WI38 (cell line): Measurements from ENCODE around the gene GCK.

ENCODE experiments used
- H3K4me3 ChIP-seq: 2 replicates; pipeline ENCODE4 v1.5.1; 2011; ENCODE audit warnings: low read depth, mild to moderate bottlenecking, control low read depth, low read length
- TF ChIP-seq, protein P1 (sequence below): IDR thresholded peaks from 2 replicates; pipeline ENCODE4 v1.5.1; 2012; ENCODE audit warnings: low read depth, mild to moderate bottlenecking, control low read depth, low read length

GCK gene

DNA sequence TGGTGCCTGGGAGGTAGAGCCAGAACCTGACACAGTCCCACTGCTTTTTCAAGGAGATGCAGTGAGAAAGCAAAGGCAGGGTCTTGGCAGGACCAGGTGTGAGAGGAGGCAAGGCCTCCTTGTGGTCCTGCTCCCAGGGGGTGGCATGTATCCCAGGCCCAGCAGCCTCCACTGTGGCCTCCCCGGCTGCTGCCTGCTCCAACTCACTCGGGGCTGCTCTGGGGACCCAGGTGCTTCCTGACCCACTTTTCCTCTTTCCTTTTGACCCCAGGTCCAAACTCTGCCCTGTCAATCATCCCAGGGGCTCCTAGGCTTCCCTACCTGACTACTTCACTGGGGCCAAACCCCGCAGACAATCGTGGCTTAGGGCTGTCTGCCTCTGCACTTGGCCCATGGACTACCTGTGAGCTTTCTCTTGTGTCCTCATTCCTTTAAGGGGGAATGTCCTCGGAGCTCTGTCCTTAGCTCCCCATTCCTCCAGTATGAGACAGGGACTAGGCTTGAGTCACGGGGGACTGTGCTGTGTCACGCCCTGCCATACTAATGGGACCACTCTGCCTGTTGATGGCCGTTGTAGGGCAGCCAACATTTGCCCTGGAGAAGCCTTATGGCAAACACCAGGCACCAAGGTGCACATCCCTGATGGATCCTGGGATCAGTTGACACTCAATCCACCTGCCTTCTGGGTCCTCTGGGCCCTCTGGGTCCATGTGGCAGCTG lies 86.2 kb downstream of the GCK start:
- TF ChIP-seq, protein P1, sequence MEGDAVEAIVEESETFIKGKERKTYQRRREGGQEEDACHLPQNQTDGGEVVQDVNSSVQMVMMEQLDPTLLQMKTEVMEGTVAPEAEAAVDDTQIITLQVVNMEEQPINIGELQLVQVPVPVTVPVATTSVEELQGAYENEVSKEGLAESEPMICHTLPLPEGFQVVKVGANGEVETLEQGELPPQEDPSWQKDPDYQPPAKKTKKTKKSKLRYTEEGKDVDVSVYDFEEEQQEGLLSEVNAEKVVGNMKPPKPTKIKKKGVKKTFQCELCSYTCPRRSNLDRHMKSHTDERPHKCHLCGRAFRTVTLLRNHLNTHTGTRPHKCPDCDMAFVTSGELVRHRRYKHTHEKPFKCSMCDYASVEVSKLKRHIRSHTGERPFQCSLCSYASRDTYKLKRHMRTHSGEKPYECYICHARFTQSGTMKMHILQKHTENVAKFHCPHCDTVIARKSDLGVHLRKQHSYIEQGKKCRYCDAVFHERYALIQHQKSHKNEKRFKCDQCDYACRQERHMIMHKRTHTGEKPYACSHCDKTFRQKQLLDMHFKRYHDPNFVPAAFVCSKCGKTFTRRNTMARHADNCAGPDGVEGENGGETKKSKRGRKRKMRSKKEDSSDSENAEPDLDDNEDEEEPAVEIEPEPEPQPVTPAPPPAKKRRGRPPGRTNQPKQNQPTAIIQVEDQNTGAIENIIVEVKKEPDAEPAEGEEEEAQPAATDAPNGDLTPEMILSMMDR, result no peak
- H3K4me3 ChIP-seq, result no peak overlapping the region

DNA sequence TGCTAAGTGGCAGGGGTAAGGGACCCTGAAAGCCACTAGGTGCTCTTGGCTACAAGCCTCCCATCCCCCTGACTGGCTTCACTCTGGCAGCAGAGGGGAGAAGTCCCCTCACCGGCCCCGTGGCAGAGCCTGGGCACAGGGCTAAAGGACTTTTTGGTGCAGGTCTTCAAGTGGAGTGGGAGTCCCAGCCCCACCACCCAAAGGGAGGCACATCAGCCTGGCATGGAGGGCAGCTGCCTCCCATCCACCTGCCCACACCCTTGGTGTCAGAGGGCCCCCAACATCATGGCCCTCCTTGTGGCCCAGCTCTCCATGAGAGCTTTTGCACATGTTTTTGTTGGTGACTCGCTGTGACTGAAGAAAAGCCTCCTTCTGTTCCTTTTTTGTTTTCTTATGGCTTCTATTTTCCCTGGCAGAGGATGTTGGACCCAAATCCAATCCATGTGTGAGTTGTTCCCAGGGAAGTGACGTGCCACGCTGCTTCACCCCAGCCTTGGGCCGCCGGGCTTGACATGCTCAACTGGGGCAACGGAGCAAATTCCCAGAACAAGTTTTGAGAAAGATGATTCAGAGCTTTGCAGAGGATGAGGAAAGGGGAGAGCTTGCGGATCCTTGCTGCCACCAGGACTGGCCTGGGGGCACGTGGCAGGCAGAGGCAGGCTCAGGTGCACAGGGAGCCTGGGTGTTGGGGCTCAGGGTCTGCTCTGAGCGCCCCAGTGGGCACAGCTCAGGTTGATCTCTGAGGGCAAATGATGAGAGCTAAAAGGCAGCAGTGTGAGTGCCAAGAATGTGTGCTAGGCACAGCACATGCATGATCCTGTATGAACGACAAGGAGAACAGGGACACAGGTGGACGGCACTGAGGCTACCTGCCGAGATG lies 87.0 kb downstream of the GCK start:
- TF ChIP-seq, protein P1, result no peak
- H3K4me3 ChIP-seq, result no peak overlapping the region

DNA sequence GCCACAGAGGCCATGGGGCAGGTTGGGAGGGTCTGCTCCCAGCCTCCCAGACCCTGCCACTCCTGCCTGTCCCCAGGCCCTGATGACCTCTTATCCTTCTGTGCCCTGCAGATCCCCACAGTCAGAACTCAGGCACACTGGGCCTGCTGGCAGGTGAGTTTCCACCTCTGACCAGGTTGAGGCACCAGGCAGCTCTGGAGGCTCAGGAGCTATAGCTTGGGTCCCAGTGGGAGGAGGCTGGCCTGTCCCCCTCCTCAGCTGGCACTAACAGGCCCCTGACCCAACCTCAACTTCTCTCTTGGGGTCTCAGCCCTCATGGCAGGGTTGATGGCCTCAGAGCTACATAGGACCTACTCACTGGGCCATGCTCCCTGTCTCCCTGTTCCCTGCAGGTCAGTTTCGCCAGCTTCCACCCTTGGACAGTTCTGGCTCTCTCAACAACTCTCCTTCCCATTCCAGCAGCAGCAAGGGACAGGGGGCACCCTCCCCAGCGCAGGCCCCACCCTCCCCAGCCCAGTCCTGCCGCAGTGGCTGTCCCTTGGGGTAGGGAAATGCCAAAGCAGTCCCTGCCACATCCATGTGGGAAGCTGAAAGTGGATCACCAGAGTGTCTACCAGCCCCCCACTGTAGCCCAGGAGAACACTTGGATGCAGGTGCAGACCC lies 87.8 kb downstream of the GCK start:
- TF ChIP-seq, protein P1, result no peak
- H3K4me3 ChIP-seq, result no peak overlapping the region

DNA sequence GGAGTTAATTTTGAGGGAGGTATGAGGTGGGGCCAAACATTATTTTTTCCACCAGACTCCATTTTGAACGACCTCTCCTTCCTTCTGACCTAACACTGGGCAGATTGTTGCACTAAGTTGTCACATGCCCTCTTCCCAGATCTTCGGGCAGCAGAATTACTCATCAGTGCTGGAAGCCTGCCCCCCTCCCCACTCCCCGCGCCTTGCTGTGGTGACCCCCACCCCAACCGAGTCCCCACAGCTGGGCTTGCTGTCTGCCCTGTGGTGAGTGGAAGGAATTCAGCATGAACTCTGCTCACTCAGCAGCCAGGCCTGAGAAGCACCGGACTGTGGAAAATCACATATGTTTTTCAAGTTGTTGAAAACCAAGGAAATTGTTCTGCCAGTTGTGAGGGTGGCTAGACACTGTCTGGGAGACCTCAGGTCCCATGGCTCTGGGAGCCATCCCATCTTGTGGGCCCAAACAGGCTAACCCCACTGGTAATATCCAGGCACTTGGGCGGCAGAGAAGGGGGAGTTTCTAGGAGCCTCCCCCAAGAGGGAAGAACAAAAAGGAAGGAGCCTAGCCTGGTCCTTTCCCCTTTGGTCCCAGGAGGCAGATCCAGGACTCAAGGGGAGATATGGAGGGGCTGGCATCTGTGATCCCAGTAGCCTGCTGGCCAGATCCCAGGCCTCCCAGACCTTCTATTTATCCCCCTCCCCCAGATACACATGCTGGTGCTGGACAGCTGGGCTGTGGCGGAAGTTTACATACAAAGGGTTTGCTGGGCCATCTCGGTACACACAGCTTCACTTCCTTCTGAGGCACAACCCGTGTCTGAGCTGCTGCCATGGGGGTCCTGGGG lies 88.6 kb downstream of the GCK start:
- TF ChIP-seq, protein P1, result no peak
- no peak overlapping the region for H3K4me3 ChIP-seq

DNA sequence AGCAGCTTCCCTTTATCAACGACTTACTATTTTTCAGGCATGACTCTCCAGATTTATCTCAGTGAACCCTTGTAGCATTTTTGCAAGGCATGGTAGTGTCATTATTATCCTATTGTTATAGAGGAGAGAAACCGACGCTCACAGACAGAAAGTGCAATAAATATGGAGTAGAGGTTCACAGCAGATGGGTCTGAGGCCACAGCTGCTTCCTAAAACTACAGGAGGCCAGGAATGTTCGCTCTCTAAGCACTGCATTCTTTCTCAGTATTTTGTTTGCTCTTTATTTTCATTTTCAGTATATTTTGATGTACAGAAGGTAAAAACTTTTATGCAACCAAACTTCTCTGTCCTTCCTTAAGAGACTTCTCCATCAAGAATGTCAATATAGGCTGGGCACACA lies 89.6 kb downstream of the GCK start:
- H3K4me3 ChIP-seq, result no peak overlapping the region

More for the DNA sequence above, 89.6 kb downstream of the GCK start:
- TF ChIP-seq, protein P1, result no peak
